Prostate gland (tissue), 2 donors: Measurements from ENCODE around the gene FAM124B.

Experiments
- POLR2A ChIP-seq: fragments of 450-650 bp; IDR thresholded peaks from one replicate; pipeline ENCODE4 v1.6.1; 2016; ENCODE audit warnings: antibody characterized with exemption, mild to moderate bottlenecking
- POLR2AphosphoS5 ChIP-seq: sonication (generic); formaldehyde crosslinking; IDR thresholded peaks from one replicate; pipeline ENCODE4 v1.6.1; 2017; ENCODE audit warnings: antibody characterized with exemption
- TF ChIP-seq, protein P1 (sequence below), 4 experiments: fragments of 200-600 bp in 2 of 4; fragments of 450-650 bp in 2 of 4; sonication (generic) in 2 of 4; IDR thresholded peaks; 1 replicate in 3 of 4; 2 replicates in 1 of 4; pipeline ENCODE4 v1.5.1; 2016 to 2019; ENCODE audit warnings: antibody characterized with exemption in 4 of 4, mild to moderate bottlenecking in 2 of 4, moderate library complexity in 2 of 4

DNA sequence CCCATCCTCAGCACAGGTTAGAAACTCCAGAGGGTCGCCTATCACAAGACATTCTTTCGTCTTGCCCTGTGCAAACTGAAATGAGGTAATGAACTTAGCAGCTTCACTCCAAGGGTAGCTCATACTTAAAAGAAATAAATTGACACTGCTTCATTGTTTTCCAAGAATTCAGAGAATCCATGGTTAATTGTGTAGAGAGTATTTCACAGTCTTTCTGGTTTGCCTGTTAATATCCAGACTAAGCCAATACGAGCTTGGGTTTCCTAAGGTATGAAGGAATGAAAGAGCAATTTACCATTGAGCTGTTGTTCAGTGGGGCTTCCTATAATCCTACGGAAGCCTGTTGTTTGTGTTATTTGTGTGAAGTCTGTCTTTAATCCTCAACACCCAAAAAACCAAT, 58.7 kb downstream of the FAM124B start:
- no peak for TF ChIP-seq POLR2A
- TF ChIP-seq, protein P1, sequence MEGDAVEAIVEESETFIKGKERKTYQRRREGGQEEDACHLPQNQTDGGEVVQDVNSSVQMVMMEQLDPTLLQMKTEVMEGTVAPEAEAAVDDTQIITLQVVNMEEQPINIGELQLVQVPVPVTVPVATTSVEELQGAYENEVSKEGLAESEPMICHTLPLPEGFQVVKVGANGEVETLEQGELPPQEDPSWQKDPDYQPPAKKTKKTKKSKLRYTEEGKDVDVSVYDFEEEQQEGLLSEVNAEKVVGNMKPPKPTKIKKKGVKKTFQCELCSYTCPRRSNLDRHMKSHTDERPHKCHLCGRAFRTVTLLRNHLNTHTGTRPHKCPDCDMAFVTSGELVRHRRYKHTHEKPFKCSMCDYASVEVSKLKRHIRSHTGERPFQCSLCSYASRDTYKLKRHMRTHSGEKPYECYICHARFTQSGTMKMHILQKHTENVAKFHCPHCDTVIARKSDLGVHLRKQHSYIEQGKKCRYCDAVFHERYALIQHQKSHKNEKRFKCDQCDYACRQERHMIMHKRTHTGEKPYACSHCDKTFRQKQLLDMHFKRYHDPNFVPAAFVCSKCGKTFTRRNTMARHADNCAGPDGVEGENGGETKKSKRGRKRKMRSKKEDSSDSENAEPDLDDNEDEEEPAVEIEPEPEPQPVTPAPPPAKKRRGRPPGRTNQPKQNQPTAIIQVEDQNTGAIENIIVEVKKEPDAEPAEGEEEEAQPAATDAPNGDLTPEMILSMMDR (IDR thresholded peaks at IDR 0.05), result no peak
- no peak for TF ChIP-seq POLR2AphosphoS5
